SKM-1 treated with dmso at 0.1 percent for 144 hours (cell line): ENCODE data around the gene ARHGEF37.
"Not testable (repeated sequence)": the region's sequence is repeated elsewhere in the genome, so short reads cannot be mapped to it uniquely, and the experiment has no call there.

Experiments used
- DNase-seq: peaks from one replicate; lab custom pipeline; 2025; ENCODE audit not compliant: unreplicated experiment; lab: John Stamatoyannopoulos, UW

The ARHGEF37 gene

GRCh38 chr5:149667829-149668330 is 86.6 kb downstream of the ARHGEF37 start:
- peak; percentile 17 for DNase-seq

GRCh38 chr5:149669273-149669672 is 88.0 kb downstream of the ARHGEF37 start:
- DNase-seq: not testable (repeated sequence)

GRCh38 chr5:149671544-149671943 is 90.2 kb downstream of the ARHGEF37 start:
- DNase-seq: no peak

GRCh38 chr5:149672701-149673476 is 91.6 kb downstream of the ARHGEF37 start:
- DNase-seq: no peak

- DNase-seq: no peak
These were observed 93.4 kb downstream of the ARHGEF37 start for GRCh38 chr5:149674686-149675085.

- DNase-seq: no peak
These were observed 94.4 kb downstream of the ARHGEF37 start for GRCh38 chr5:149675610-149676201.

- peak; percentile 79 for DNase-seq
These were observed 96.4 kb downstream of the ARHGEF37 start for GRCh38 chr5:149677731-149678130.

- peak; percentile 97 for DNase-seq
These were observed 98.8 kb downstream of the ARHGEF37 start for GRCh38 chr5:149679876-149680809.

- peak; percentile 97 for DNase-seq
These were observed 99.5 kb downstream of the ARHGEF37 start for GRCh38 chr5:149680810-149681221.

GRCh38 chr5:149681252-149681651 is 100.0 kb downstream of the ARHGEF37 start:
- no peak for DNase-seq

- no peak for DNase-seq
These were observed 100.6 kb downstream of the ARHGEF37 start for GRCh38 chr5:149681922-149682321.

- peak; percentile 38 for DNase-seq
These were observed 101.3 kb downstream of the ARHGEF37 start for GRCh38 chr5:149682532-149683075.

- no peak for DNase-seq
These were observed 102.7 kb downstream of the ARHGEF37 start for GRCh38 chr5:149683964-149684363.

GRCh38 chr5:149684371-149684770 is 103.1 kb downstream of the ARHGEF37 start:
- peak; percentile 9 for DNase-seq
